Right cardiac atrium (tissue), 5 donors: ENCODE data around the gene ACVR1C. TPM values are rescaled to one million over a fixed set of nuclear protein-coding genes. Genes with fewer than 3 reads are reported as not detected.
A peak's percentile ranks its signal among the peaks of the same experiment; 100 is the strongest.

Source experiments
- ATAC-seq, 2 donors: fragments of 200-7000 bp; cut with Tn5 transposase; one replicate each; pipeline versions ENCODE4 v1.8.0 to v1.9.1; 2020; ENCODE audit warnings: moderate library complexity in 2 of 2, mild to moderate bottlenecking in 1 of 2
- DNase-seq, 3 donors: peaks; one replicate each; pipeline ENCODE4 v3.0.0-alpha.2; 2020
- H3K27ac ChIP-seq: one replicate; pipeline ENCODE4 v1.5.1; 2013; ENCODE audit warnings: mild to moderate bottlenecking, low read length, control low read depth, moderate library complexity
- H3K27me3 ChIP-seq: one replicate; pipeline ENCODE4 v1.6.1; 2013; ENCODE audit not compliant: control insufficient read depth, insufficient read depth
- H3K4me1 ChIP-seq: one replicate; pipeline ENCODE4 v1.6.1; 2013; ENCODE audit warnings: low read length; ENCODE audit not compliant: control insufficient read depth, insufficient read depth
- H3K4me3 ChIP-seq: one replicate; pipeline ENCODE4 v1.5.1; 2013; ENCODE audit warnings: low read length, control low read depth
- H3K9me3 ChIP-seq: one replicate; pipeline ENCODE4 v1.6.1; 2013; ENCODE audit warnings: low read length; ENCODE audit not compliant: control insufficient read depth
- WGBS: extraction: QIAGEN DNeasy Blood & Tissue Kit; methylation state at CpG from one replicate; pipeline ENCODE4 v1.1.7; 2013; 5-methylcytosine and 5-hydroxymethylcytosine counted together
- intact Hi-C, 4 donors: fragments of 100-400 bp; cut with DNase I; formaldehyde crosslinking; loops; one replicate each; pipeline versions ENCODE4 v1.11.0 to v1.14.0; 2022 to 2023
- polyA plus RNA-seq: library from polyadenylated mRNA; stranded (reverse); fragments of 200-250 nt; gene quantifications from one replicate; pipeline ENCODE4 v1.2.3, GENCODE V29; 2013
- total RNA-seq, 4 donors: library from RNA; stranded (reverse); fragmentation: NEBNext Ultra II Directional; extraction: Animal tissue kit (Norgen Biotek cat#: 25700); gene quantifications; one replicate each; pipeline ENCODE4 v1.2.1, GENCODE V29; 2021
- donor health status: healthy with polysubstance abuse.
- donor health status: DM: no; HTN: yes; CAD: no.
- donor health status: DM: no; HTN: no; CAD: no.
- donor health status: DM: no; HTN: yes; CAD: no; lungs with severe emphysema.
- donor health status: DM: yes; HTN: yes; CAD: no.

The ACVR1C gene
- total and polyA plus RNA-seq, 5 donors, result 0.36 to 2.9 (median 1.0) TPM

DNA sequence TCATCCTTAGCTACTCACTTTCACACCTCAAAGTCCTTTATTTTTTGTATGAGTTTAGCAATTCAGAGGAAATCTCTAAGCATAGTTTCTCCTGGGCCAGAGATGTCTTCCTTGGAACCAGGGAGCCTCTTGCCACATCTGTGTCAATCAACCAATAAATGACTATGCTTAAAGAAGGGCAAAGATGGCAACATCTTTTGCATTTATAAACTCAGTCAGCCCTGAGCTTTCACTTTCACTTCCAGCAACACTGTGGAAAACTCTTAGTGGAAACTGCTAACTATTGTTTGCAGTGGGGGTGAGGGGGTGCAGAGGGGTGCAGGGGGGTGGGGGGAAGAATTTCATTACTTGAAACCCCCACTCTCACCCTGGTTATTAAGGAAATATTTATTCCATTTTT lies 3.4 kb downstream of the ACVR1C start:
- no peak for ATAC-seq
- H3K4me3 ChIP-seq, result no peak overlapping the region
- H3K4me1 ChIP-seq, result peaks cover 3% of the 10 kb centered on the region
- H3K27ac ChIP-seq, result no peak overlapping the region
- intact Hi-C loops, result no loop called here
- H3K27me3 ChIP-seq, result no peaks in the 10 kb centered on the region
- no peak for DNase-seq
- no peaks in the 10 kb centered on the region for H3K9me3 ChIP-seq

DNA sequence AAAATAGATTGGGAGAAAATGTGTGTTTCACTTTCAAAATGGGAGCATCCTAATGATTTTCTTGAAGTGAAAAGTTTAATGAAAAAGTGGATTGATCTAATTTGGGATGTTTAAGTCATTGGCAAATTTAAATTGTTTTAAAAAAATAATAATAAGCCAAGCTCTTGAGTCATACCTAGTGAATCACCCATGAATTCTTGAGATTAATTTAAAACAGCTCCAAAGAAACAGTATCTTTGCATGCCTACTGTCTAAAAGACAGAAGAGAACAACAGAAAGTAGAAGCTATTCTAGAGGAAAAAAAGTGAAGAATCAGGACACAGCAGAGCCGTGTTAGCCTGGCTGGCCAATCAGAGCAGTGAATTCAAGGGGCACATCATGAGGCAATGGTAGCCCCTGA lies 7.7 kb downstream of the ACVR1C start:
- ATAC-seq, result no peak
- no peak for DNase-seq
- Histone ChIP-seq H3K27ac (no peak overlapping the region), H3K4me3 (no peak overlapping the region), H3K9me3 (no peaks in the 10 kb centered on the region), H3K4me1 (no peaks in the 10 kb centered on the region), H3K27me3 (no peaks in the 10 kb centered on the region)
- WGBS, result 53% methylated on average over 1 of the region's 1 CpG
- intact Hi-C loops, result no loop called here

DNA sequence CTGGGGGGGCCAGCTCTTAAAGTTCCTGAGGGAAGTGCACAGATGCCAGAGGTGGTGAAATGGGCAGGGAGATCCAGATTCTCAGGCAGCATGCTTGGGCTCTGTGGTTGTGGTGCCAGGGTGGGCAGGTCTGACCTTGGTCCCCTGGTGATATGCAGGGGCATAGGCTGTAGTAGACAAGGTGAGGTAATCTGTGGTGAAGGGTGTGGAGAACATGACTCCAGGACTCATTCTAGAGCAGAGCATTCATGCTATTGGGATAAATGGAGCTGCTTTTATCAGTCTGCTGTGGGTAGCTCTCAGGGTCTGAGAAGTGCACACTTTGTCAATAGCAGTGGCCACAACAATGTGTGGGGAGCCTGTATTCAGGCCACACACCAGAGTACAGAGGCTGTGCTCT lies 16.9 kb downstream of the ACVR1C start:
- intact Hi-C loops, result no loop called here

DNA sequence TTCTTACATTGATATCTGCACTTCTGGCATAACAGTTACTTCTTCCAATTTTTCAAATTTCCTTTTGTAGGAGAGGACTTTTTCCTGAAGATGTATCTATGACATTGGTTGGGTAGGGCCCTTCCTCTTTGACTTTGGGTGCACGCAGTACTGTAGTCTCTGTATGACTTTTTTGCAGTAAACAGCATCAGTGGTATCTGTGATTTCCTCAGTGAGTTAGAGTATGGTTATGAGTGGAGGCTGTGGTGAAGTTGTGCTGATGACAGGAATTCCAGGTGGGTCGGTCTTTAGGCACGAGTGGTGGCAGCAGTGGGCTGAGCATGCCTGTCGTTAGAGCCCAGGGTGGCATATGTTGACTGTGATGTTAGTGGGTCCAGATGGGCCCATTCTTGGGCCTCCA lies 17.6 kb downstream of the ACVR1C start:
- Histone ChIP-seq H3K27ac (no peak overlapping the region), H3K9me3 (no peaks in the 10 kb centered on the region), H3K4me3 (no peak overlapping the region), H3K4me1 (no peaks in the 10 kb centered on the region), H3K27me3 (no peaks in the 10 kb centered on the region)
- intact Hi-C loops, result no loop called here
- DNase-seq (no peak), ATAC-seq (no peak)
- WGBS, result 95% methylated on average over 4 of the region's 4 CpGs

More for the DNA sequence above, 16.9 kb downstream of the ACVR1C start:
- no peak for DNase-seq
- Histone ChIP-seq H3K9me3 (no peaks in the 10 kb centered on the region), H3K4me3 (no peak overlapping the region), H3K27me3 (no peaks in the 10 kb centered on the region), H3K27ac (no peak overlapping the region), H3K4me1 (no peaks in the 10 kb centered on the region)
- no peak for ATAC-seq

DNA sequence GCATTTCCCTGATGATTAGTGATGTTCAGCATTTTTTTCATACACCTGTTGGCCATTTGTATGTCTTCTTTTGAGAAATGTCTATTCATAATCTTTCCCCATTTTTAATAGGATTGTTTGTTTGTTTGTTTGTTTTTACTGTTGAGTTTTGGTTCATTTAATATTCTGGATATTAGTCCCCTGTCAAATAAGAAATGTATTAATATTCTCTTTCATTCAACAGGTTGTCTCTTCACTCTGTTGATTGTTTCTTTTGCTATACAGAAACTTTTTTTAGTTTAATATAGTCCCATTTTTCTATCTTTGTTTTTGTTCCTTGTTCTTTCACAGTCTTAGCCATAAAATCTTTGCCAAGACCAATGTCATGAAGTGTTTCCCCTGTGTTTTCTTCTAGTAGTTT lies 22.1 kb downstream of the ACVR1C start:
- DNase-seq (no peak), ATAC-seq (no peak)
- no peak overlapping the region for H3K27ac ChIP-seq
- H3K4me3 ChIP-seq, result no peak overlapping the region
- no peaks in the 10 kb centered on the region for H3K9me3 ChIP-seq
- intact Hi-C loops, result no loop called here
- no peaks in the 10 kb centered on the region for H3K4me1 ChIP-seq
- H3K27me3 ChIP-seq, result no peaks in the 10 kb centered on the region

DNA sequence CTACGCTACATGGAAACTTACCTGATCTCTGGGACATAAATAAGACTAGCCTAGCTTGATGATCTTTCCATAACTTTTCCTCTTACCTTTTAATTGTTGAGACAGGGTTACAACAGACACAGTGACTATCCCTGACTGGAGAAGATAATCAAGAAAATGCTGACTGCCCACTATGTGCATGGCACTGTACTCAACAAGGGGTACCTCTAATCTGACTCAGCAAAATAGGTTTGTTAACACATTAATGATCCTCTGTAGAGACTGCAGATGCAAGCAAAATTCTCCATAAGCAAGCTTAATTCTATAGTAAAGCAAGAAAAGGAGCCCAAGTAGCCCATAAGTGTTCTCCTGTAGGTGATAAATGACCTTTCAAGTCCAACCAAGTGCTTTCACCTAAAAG lies 25.5 kb downstream of the ACVR1C start:
- Histone ChIP-seq H3K9me3 (no peaks in the 10 kb centered on the region), H3K4me3 (no peak overlapping the region), H3K4me1 (no peaks in the 10 kb centered on the region), H3K27me3 (no peaks in the 10 kb centered on the region), H3K27ac (no peak overlapping the region)
- intact Hi-C loops, result no loop called here
- ATAC-seq (no peak), DNase-seq (no peak)
- WGBS, result 90% methylated on average over 1 of the region's 1 CpG

DNA sequence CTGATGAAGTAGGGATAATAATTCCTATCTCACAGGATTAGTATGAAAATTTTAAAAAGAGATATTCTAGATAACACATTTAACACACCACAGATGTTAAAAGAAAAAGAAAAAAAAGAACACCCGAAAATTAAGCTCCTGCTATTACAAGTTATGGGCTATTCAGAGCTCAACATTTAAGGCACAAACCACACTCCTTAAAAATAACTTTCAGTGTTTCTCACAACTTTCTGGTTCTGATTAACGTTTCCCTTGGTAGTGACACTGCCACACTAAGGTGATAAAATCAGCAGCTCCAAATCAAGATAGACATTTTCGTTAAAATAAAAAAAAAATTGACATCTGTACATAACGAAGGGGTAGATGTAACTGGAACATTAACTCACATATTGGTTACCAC lies 26.9 kb downstream of the ACVR1C start:
- Histone ChIP-seq H3K4me3 (no peak overlapping the region), H3K27me3 (no peaks in the 10 kb centered on the region), H3K9me3 (no peaks in the 10 kb centered on the region), H3K4me1 (no peaks in the 10 kb centered on the region), H3K27ac (no peak overlapping the region)
- no peak for DNase-seq
- 71% methylated on average over 4 of the region's 4 CpGs for WGBS
- no peak for ATAC-seq
- intact Hi-C loops, result no loop called here

DNA sequence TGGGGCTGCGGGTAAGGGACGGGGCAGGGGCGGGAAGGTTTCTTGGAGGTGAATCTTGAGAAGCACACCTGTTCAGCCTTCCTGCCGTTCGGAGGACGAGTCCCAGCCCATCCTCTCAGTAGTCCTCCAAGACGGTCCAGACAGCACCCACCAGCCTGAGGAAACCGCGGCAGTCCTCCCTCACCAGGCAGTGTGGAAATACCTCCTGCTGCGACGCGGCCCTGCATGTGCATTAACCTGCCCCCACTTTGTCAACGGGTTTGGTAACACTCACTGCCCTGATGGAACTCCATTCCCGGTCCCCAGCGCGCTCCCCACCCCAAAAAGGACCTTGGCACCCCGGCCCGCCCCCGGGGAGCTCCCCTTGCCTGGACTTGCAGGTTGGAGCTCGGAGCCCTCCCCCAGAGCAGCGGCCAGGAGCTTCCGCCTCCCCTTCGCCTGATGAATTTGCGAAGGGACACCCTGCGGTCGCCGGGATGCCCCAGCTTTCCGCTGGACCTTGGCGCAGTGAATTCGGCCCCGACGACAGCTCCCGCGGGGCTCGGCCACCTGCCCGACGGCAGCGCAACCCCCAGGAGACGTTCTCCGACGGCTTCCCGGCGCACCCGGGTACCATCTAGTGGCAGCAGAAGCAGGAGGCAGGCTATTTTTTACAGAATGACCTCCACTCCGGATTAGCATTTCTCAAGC lies 31.5 kb downstream of the ACVR1C start:
- no peaks in the 10 kb centered on the region for H3K9me3 ChIP-seq
- H3K27me3 ChIP-seq, result no peaks in the 10 kb centered on the region
- peak overlapping the region; percentile 44 for H3K4me3 ChIP-seq
- 20% methylated on average over 45 of the region's 45 CpGs for WGBS
- ATAC-seq (peak; percentile 75 to 78), DNase-seq (peak; percentile 46 to 69 (median 66))
- no peak overlapping the region for H3K27ac ChIP-seq
- no peaks in the 10 kb centered on the region for H3K4me1 ChIP-seq
- intact Hi-C loops, result loop anchor here (5.0 to 10.0 kb wide), 3 partner anchors 102 to 295 kb away; no protein-coding TSS in a partner anchor

DNA sequence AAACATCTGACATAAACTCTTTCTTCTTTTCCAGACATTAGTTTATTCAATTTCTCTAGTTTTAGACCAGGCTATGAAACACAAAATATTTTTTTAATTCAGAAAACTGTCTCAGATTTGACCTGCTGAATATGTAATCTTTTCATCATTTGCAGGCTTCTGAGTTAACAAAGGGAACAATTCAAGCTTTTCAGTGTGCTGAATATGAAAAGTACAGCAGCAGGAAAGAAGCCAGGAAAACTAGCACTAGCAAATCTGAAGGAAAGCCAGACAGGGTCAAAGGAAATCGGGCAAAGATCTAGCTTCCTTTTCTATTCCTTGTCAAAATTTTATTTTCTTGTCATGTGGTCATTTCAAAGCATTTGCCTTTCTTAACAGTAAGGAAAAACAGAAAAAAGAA lies 35.3 kb downstream of the ACVR1C start:
- no peak overlapping the region for H3K4me3 ChIP-seq
- intact Hi-C loops, result loop anchor here (10.0 kb wide), 2 partner anchors 99 to 289 kb away; no protein-coding TSS in a partner anchor
- H3K27me3 ChIP-seq, result no peaks in the 10 kb centered on the region
- H3K27ac ChIP-seq, result no peak overlapping the region
- no peaks in the 10 kb centered on the region for H3K9me3 ChIP-seq
- no peaks in the 10 kb centered on the region for H3K4me1 ChIP-seq
- ATAC-seq (no peak), DNase-seq (no peak)
- WGBS, result 14% methylated on average over 1 of the region's 1 CpG

DNA sequence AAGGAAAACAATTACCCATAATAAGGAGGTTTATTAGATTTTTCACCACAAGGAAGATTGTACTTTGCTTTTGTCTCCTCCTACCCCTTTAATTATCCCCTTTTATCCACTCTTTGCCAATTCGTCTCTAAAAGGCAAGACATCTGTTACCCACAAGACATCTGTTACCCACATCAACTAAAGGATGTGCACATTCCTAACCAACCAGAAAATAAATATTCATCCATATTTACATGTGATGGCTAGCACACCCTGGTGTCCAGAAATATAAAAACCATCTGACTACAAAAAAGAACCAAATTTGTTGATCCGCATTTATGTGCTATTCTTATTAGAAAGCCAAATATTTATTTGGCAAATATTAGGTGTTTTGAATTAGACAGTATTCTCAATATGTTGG lies 35.7 kb downstream of the ACVR1C start:
- no peak for DNase-seq
- intact Hi-C loops, result loop anchor here (10.0 kb wide), 2 partner anchors 98 to 288 kb away; no protein-coding TSS in a partner anchor
- Histone ChIP-seq H3K4me3 (no peak overlapping the region), H3K4me1 (no peaks in the 10 kb centered on the region), H3K27me3 (no peaks in the 10 kb centered on the region), H3K9me3 (no peaks in the 10 kb centered on the region), H3K27ac (no peak overlapping the region)
- ATAC-seq, result no peak
- 54% methylated on average over 2 of the region's 2 CpGs for WGBS

DNA sequence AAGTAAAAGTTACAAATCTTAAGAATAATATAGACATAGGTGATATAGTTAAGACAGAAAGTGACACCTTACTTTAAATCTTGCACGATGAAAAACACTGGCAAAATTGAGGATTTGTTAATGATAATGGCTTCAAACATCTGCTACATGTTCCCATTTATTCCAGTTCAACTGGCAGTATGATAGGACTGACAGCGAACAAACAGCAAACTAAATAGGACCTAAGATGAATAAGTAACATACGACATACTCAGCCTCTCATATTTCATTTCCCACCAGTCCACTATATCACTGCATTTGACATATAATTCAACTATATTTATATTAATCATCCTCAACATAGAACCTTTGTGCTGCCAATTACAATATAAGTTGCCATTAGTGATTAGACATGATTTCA lies 36.3 kb downstream of the ACVR1C start:
- H3K9me3 ChIP-seq, result no peaks in the 10 kb centered on the region
- H3K27ac ChIP-seq, result no peak overlapping the region
- no peaks in the 10 kb centered on the region for H3K27me3 ChIP-seq
- 86% methylated on average over 3 of the region's 3 CpGs for WGBS
- ATAC-seq (no peak), DNase-seq (no peak)
- no peaks in the 10 kb centered on the region for H3K4me1 ChIP-seq
- intact Hi-C loops, result loop anchor here (10.0 kb wide), 2 partner anchors 98 to 288 kb away; no protein-coding TSS in a partner anchor
- no peak overlapping the region for H3K4me3 ChIP-seq

DNA sequence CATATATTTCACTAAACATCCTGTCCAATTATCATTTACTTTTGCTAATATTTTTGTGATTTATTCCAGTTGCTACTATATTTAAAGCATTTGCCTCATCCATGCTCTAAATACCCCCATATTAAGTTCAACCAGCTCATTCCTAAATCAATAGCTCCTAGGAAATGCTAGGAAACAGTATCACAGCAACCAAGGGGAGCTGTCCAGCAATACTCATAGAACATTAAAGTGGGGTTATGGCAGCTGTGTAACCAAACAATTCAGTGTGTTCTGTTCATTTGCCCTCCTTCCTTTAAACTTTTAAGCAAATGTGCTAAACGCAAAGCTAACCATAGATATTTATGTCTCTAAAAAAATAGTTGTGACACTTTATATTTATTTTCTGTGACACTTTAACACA lies 41.1 kb downstream of the ACVR1C start:
- DNase-seq, result no peak
- intact Hi-C loops, result no loop called here
- Histone ChIP-seq H3K4me3 (no peak overlapping the region), H3K9me3 (no peaks in the 10 kb centered on the region), H3K27ac (no peak overlapping the region), H3K27me3 (no peaks in the 10 kb centered on the region), H3K4me1 (no peaks in the 10 kb centered on the region)
- ATAC-seq, result no peak
- 81% methylated on average over 1 of the region's 1 CpG for WGBS
